Adrenal gland (tissue), 5 donors: ENCODE data around the gene ANTKMT.

Experiments used
- CTCF ChIP-seq, 6 experiments: fragments of 450-650 bp in 4 of 6; fragments of 200-600 bp in 2 of 6; sonication (generic) in 1 of 6; IDR thresholded peaks; 1 replicate in 5 of 6; 2 replicates in 1 of 6; pipeline versions ENCODE4 v1.5.1 to v1.8.0; 2016 to 2021; ENCODE audit warnings: antibody characterized with exemption in 6 of 6, mild to moderate bottlenecking in 2 of 6, moderate library complexity in 1 of 6
- POLR2A ChIP-seq, 2 donors: fragments of 450-650 bp; IDR thresholded peaks; one replicate each; pipeline ENCODE4 v1.6.1; 2017; ENCODE audit warnings: antibody characterized with exemption in 2 of 2, mild to moderate bottlenecking in 2 of 2, moderate library complexity in 1 of 2
- donor health status: DM: no; HTN: no; CAD: no.

GRCh38 chr16:686459-687260 lies 34.3 kb upstream of the ANTKMT start:
- TF ChIP-seq CTCF (IDR thresholded peaks at IDR 0.05) = no peak
- TF ChIP-seq POLR2A (IDR thresholded peaks at IDR 0.05) = no peak
